ENCODE results near the gene WIPI1.
"Not testable (repeated sequence)": the region's sequence is repeated elsewhere in the genome, so short reads cannot be mapped to it uniquely, and the experiment has no call there.

Gene WIPI1

GRCh38 chr17:68384471-68384870 lies 72.8 kb downstream of the WIPI1 start:
- DNase-seq (ENCODE audit: low read depth) = no peak

GRCh38 chr17:68383443-68384321 lies 73.6 kb downstream of the WIPI1 start:
- DNase-seq (ENCODE audit: low read depth) = no peak

GRCh38 chr17:68383120-68383442 lies 74.2 kb downstream of the WIPI1 start:
- no peak for DNase-seq (ENCODE audit: low read depth)

- DNase-seq (ENCODE audit: low read depth) = no peak
These were observed 74.7 kb downstream of the WIPI1 start for GRCh38 chr17:68382582-68383085.

- DNase-seq (ENCODE audit: low read depth) = peak; percentile 39
These were observed 76.0 kb downstream of the WIPI1 start for GRCh38 chr17:68381076-68381900.

- no peak for DNase-seq (ENCODE audit: low read depth)
These were observed 77.3 kb downstream of the WIPI1 start for GRCh38 chr17:68379692-68380677.

GRCh38 chr17:68379177-68379510 lies 78.2 kb downstream of the WIPI1 start:
- no peak for DNase-seq (ENCODE audit: low read depth)

- DNase-seq (ENCODE audit: low read depth) = no peak
These were observed 78.8 kb downstream of the WIPI1 start for GRCh38 chr17:68378268-68379176.

- DNase-seq (ENCODE audit: low read depth) = no peak
These were observed 79.5 kb downstream of the WIPI1 start for GRCh38 chr17:68377771-68378267.

- not testable (repeated sequence) for DNase-seq (ENCODE audit: low read depth)
These were observed 81.1 kb downstream of the WIPI1 start for GRCh38 chr17:68376178-68376577.

GRCh38 chr17:68375566-68375965 lies 81.7 kb downstream of the WIPI1 start:
- DNase-seq (ENCODE audit: low read depth) = no peak

Measured in T-helper 22 cell (primary cell).